NCI-H2029 treated with DMSO at 0.1 percent for 48 hours (cell line): ENCODE measurements around the gene ATXN7L1.

Experiments used
- DNase-seq: peaks from one replicate; lab custom pipeline; 2025; lab: John Stamatoyannopoulos, UW

Gene ATXN7L1

DNA sequence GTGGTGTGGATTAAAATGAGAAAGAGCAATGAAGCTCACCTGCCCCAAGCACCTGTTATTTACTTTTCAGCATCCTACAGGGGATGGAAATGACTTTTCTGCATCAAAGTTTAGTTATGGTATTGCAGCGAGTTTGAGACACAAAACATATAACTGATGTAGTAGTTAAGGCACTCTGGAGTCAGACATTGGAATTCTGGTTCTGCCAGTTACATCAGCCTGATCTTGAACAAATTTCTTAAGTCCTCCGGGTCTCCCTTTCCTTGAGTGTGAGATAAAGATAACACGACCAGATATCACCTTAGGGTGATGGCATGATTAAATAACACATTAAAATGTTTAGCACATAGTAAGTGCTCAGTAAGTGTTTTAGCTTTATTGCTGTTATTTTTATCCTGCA lies 97.4 kb downstream of the ATXN7L1 start:
- DNase-seq = no peak

DNA sequence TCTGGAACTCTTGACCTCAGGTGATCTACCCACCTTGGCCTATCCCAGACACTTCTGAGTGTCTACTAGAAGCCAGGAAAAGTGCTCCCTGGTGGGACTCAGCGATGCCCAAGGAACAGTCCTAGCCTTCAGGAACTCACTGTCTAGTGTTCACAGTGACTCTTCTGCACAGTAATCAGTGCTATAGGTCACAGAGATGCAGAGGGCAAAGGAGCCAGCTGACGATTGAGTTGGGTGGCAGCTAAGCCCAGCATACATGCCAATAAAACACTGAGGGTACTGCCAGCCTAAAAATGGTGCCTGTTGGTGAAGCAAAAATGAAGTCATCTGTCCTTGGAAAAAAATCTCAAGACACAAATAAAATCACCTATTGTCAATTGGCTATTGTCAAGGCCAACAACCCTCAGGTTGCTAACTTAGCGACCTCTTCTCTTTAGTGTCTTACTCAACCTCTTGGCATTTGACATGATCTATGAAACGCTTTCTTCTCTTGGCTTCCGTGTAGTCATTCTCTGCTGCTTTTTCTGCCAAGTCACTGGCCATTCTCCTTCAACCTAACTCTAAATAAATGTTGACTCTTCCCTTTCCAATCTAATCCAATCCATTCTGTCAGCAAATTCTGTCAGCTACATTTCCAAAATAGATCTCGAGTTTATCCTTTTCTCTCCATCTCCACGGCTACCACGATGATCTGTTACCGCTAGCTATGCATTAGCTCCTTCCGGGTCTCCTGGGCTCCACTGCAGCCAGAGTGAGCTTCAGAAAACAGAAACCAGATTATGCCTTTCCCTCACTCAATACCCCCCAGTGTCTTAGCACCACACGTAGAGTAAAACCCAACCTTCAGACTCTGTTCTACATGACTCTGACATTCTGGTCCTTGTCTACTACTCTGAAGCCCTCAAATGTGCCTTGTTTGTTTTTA lies 99.2 kb downstream of the ATXN7L1 start:
- DNase-seq = no peak

DNA sequence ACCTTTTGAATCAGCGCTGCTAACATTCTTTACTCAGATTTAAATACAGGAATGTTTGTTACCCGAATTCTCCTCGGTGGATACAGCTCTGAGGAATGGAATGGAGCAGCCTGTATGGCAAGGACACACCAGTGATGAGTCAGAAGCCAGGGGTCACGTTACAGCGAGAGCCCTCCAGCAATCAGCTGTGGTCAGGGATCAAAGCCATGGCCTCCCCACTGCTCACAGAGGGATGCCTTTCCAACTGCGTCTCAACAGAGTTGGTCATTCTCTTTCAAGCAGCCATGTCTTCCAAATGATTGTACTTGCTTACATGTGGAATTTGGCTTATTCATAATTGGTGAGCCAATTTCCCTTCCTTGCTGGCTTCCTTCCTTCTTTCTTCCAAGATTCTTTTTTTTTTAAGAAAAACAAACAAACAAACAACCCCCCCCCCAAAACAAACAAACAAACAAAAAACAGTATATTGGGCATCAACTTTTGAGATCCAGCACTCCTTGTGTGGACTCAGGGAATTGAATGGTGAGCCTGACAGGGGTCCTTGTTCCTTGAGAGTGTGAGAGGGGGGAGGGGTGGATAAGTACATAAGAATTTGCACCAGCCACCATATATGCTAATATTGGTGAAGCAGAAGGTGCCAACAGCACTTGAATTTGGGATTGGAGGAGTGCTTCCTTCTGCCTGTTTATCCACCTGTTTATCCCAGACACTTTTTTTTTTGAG lies 100.2 kb downstream of the ATXN7L1 start:
- DNase-seq = no peak

DNA sequence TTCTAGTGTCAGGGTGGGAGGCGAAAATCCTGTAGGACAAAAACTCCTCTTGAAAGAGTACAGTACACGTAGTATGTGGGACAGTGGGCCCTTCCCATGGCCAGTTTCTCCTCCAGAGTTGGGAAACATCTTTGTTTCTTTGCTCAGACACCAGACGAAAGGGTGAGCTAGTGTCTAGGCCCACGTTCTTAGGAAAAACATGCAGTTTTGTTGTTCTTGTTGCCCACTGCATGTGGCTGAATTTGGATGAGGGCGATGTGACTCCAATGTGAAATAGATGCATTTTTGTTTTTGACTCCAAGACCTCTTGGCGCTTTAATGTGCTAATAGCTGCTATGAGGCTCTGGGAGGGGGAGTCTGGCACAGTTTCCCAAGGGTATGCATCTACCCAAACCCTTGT lies 100.8 kb downstream of the ATXN7L1 start:
- DNase-seq = no peak

- no peak for DNase-seq
Measured at GRCh38 chr7:105773030-105773460, 103.4 kb downstream of the ATXN7L1 start.

- DNase-seq = no peak
Measured at GRCh38 chr7:105769901-105770628, 106.3 kb downstream of the ATXN7L1 start.

DNA sequence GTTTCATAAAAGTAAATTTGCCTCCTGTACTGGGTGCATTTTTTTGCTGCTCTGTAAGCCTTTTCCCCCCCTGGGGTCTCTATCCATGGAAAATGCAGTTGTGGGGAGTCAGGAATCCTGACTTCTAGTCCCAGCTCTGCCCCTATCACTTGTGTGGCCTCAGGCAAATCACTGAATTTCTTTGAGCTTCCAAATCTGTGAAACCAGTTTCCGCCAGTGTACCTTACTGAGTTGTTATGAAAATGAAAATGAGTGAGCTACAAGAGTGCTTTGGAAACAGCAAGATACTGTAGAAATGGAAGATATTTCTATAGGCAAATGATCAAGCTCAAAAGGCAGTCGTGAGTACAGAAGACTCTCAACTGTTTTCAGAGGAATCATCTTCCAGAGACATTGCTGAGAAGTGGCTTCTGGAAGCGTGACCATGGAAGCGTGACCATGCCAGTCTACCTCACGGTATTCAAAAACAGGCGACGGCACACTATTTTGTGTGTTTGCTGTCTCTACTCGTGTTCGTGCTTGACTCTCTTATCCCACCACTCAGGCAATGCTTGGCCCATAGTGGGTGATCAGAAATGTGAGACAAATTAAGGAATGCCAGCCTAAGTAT lies 107.4 kb downstream of the ATXN7L1 start:
- no peak for DNase-seq

GRCh38 chr7:105768117-105768516 lies 108.3 kb downstream of the ATXN7L1 start:
- DNase-seq = no peak

DNA sequence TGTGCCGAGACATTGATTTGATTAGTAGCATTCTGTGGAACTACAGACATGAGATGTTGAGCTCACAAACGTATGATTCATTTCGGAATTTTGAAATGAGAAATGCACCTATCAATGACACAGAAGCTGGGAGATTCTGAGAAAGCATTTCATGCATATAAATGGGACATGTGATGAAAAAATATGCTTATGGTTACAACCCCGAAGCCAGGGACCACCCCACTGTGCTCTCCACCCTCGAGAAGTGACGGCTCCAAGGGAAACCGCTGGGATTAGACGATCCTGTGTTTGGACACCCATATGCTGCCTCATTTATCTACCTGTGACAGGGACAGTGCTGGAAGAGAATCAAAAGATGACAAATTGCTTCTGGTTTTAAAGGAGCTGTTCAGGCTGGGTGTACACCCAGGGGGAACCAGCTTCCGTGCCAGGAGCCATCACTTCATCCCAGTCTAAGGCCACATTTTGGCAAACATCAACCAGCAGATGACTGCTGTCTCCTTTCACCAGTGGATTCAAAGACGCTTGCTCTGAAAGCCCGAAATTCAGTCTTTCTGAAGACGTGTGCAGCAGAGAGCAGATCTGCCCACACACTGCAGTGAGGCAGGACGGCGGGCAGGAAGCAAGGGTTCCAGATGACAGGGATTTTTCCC lies 109.9 kb downstream of the ATXN7L1 start:
- DNase-seq = no peak

DNA sequence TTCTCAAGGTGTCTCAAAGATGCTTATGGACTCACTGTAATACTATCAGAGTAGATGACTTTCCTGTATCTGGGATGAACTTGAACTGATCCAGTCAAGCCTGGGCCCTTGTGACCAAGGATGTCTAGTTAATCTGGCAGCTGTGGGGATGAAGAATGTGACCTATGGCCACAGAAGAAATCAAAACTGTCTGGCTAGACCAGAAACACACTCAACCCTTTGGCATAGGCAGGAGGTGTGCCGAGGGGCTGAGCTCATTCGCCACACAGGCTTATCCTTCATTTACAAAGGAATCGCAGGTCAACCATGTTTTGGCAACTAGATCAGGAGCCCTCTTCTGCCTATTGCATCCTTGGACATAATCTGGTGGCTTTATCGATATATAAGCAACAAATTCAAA lies 110.6 kb downstream of the ATXN7L1 start:
- DNase-seq = no peak

DNA sequence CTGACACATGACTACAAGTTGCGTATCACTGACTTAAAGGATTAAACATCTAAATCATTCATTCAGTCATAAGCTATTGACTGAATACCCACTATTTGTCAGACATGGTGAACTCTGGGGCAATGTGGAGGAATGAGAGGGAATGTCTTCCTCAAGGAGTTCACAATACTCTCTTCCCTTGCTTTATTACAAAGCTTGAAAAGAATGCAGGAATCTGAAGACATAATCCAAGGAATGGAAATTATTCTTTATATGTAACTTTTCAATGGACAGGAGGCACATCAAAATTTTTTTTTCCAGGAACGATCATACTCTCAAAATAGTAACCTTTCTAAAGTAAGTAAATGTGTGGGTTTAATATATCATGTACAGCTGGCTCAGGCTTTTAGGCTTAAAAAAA lies 111.9 kb downstream of the ATXN7L1 start:
- DNase-seq = no peak

GRCh38 chr7:105760551-105761447 lies 115.6 kb downstream of the ATXN7L1 start:
- no peak for DNase-seq

DNA sequence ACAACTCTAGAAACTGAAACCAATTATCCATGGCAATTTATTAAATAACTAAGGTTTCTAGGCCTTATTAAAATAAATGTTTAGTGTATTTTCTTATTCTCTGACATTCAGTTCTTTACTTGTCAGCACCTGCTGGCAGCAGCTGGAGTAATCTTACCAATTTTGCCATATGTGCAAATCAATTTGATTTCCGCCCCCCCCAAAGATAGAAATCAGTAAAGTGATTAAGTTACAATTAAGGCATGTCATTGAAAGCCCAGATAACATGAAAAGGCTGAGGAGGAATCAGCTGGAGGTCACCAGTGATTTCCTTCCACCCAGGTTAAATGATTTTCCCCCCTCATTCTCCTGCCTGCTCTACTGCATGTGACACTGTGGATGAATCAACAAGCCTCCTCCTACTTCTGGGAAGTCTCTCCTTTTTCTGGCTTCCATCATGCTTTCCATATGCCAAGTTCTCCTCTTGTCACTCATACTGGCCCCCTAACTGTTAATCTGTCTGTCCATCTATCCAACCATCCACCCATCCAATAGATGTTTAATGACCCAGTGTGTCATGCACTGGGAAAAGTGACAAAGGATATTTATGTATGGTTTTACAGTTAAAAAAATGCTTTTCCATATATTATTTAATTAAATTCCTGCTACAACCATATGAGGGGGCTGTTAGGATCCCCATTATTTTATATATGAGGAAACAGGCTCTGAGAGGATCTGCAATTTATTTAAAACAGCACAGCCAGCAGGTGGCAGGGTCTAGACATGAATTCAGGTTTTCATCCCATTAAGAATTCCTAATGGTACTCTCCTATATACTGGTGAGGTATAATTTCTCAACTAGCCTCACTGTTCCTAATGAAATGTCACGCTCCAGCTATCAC lies 116.5 kb downstream of the ATXN7L1 start:
- peak; percentile 28 for DNase-seq

GRCh38 chr7:105756367-105756766 lies 120.0 kb downstream of the ATXN7L1 start:
- no peak for DNase-seq

GRCh38 chr7:105752671-105753275 lies 123.6 kb downstream of the ATXN7L1 start:
- DNase-seq = no peak

DNA sequence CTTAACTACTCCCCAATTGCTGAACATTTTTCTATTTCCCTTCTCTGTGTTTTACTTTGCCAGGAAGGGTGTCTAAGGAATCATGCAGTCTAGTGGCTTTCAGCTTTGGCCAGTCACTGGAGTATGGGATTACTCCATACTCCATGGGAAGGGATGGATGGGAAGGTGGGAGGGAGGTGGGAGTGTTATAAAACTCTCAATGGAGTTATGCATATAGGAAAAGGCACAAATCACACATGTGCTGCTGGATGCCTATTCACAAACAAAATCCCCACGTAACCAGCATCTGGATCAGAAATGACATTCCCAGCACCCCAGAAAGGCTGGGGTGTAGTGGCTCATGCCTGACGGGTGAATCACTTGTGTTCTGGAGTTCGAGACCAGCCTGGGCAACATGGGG lies 125.3 kb downstream of the ATXN7L1 start:
- no peak for DNase-seq

DNA sequence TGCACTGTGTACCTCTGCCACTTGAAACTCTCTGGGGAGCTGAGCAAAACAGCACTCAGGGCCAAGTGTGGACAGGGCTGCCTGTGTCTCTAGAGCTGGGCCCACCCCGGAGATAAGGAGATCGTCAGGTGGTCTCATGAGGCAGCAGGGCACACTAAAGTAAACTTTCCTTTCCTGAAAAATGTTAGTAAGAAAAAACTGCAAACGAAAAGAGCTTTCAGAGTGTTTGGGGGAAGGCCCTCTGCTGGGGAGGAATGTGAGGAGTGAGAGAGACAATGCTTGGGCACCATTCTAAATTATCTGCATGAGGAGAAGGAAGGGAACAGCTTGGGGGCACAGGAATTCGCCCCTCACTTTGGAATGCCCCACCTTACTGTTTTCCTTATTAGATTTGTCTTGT lies 127.7 kb downstream of the ATXN7L1 start:
- no peak for DNase-seq

GRCh38 chr7:105745681-105746330 lies 130.6 kb downstream of the ATXN7L1 start:
- DNase-seq = no peak

- no peak for DNase-seq
Measured at GRCh38 chr7:105744258-105744657, 132.1 kb downstream of the ATXN7L1 start.
